ENCODE measurements around the gene FLT1.

FLT1 gene

DNA sequence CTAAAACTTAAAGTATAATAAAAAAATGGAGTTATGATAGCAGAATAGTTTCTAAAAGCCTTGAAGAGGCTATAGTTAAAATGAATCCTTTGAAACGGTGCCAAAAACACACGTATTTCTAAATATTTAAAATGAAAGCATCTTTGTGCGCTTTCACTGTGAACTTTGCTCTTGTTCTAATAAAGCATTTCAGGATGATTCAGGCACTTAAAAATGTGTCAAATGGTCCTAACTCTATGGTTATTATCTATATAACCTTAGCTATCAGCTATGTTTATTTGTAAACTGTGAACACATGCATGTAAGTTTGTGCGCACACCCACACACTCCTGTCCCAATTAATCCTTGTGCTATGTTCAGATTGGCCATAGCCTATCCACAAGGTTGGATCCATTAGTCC is 124.5 kb downstream of the FLT1 start:
- no peaks in the 10 kb centered on the region for H3K4me1 ChIP-seq (ENCODE audit: control insufficient read depth in 5 of 5, insufficient read depth in 5 of 5, low read length in 5 of 5)
- no peak overlapping the region for H3K27ac ChIP-seq (ENCODE audit: low read depth, low read length)
- H3K4me3 ChIP-seq (ENCODE audit: low read depth in 1 of 5, low read length in 5 of 5), result no peak overlapping the region
- H3K9me3 ChIP-seq (ENCODE audit: control insufficient read depth in 5 of 5, low read length in 5 of 5), result no peaks in the 10 kb centered on the region
- peaks cover 0 to 2% (median 0%) of the 10 kb centered on the region in 5 donors for H3K36me3 ChIP-seq (ENCODE audit: control insufficient read depth in 5 of 5, insufficient read depth in 5 of 5, low read length in 5 of 5)
- no peaks in the 10 kb centered on the region for H3K27me3 ChIP-seq (ENCODE audit: control insufficient read depth in 5 of 5, insufficient read depth in 4 of 5, low read length in 5 of 5)
- H3K9ac ChIP-seq (ENCODE audit: low read length in 5 of 5), result no peak overlapping the region

- no peak overlapping the region for H3K27ac ChIP-seq (ENCODE audit: low read depth, low read length)
- H3K4me1 ChIP-seq (ENCODE audit: control insufficient read depth in 5 of 5, insufficient read depth in 5 of 5, low read length in 5 of 5), result no peaks in the 10 kb centered on the region
Measured at GRCh38 chr13:28358708-28359107, 136.2 kb downstream of the FLT1 start.

GRCh38 chr13:28357911-28358433 is 137.0 kb downstream of the FLT1 start:
- H3K27me3 ChIP-seq (ENCODE audit: control insufficient read depth in 5 of 5, insufficient read depth in 4 of 5, low read length in 5 of 5), result no peaks in the 10 kb centered on the region
- no peak overlapping the region for H3K9ac ChIP-seq (ENCODE audit: low read length in 5 of 5)
- no peaks in the 10 kb centered on the region for H3K4me1 ChIP-seq (ENCODE audit: control insufficient read depth in 5 of 5, insufficient read depth in 5 of 5, low read length in 5 of 5)
- H3K4me3 ChIP-seq (ENCODE audit: low read depth in 1 of 5, low read length in 5 of 5), result no peak overlapping the region
- H3K36me3 ChIP-seq (ENCODE audit: control insufficient read depth in 5 of 5, insufficient read depth in 5 of 5, low read length in 5 of 5), result peaks cover 0 to 3% (median 0%) of the 10 kb centered on the region in 5 donors
- H3K27ac ChIP-seq (ENCODE audit: low read depth, low read length), result no peak overlapping the region
- no peaks in the 10 kb centered on the region for H3K9me3 ChIP-seq (ENCODE audit: control insufficient read depth in 5 of 5, low read length in 5 of 5)

More at GRCh38 chr13:28358708-28359107, 136.2 kb downstream of the FLT1 start:
- no peak overlapping the region for H3K9ac ChIP-seq (ENCODE audit: low read length in 5 of 5)
- no peaks in the 10 kb centered on the region for H3K9me3 ChIP-seq (ENCODE audit: control insufficient read depth in 5 of 5, low read length in 5 of 5)
- H3K27me3 ChIP-seq (ENCODE audit: control insufficient read depth in 5 of 5, insufficient read depth in 4 of 5, low read length in 5 of 5), result no peaks in the 10 kb centered on the region
- H3K4me3 ChIP-seq (ENCODE audit: low read depth in 1 of 5, low read length in 5 of 5), result no peak overlapping the region
- H3K36me3 ChIP-seq (ENCODE audit: control insufficient read depth in 5 of 5, insufficient read depth in 5 of 5, low read length in 5 of 5), result peaks cover 0 to 3% (median 0%) of the 10 kb centered on the region in 5 donors

DNA sequence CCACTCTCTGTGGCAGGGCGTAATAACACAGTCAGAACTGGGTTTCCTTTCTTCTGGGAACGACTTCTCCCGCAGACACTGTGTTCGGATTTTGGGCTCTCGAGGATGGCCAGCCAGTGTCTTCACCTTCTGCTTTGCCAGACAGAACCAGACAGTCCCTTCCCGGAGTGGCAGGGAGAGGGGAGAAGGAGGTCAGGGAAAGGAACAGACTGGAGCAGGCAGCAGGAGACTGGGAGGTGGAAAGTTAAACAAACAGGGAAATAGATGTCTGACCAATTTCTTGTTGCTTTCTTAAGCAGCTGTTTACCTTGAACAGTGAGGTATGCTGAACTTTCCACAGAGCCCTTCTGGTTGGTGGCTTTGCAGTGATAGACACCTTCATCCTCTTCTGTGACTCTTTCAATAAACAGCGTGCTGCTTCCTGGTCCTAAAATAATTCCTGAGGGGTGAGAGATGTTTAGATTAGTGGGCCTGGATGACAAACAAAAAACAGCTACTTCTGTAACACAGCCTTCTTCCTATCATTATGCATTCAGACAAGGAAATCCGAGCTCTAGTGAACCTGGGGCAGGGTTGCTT is 137.6 kb downstream of the FLT1 start:
- H3K4me1 ChIP-seq (ENCODE audit: control insufficient read depth in 5 of 5, insufficient read depth in 5 of 5, low read length in 5 of 5), result no peaks in the 10 kb centered on the region
- no peaks in the 10 kb centered on the region for H3K27me3 ChIP-seq (ENCODE audit: control insufficient read depth in 5 of 5, insufficient read depth in 4 of 5, low read length in 5 of 5)
- H3K4me3 ChIP-seq (ENCODE audit: low read depth in 1 of 5, low read length in 5 of 5), result no peak overlapping the region
- H3K9me3 ChIP-seq (ENCODE audit: control insufficient read depth in 5 of 5, low read length in 5 of 5), result no peaks in the 10 kb centered on the region
- H3K36me3 ChIP-seq (ENCODE audit: control insufficient read depth in 5 of 5, insufficient read depth in 5 of 5, low read length in 5 of 5), result peaks cover 0 to 3% (median 0%) of the 10 kb centered on the region in 5 donors
- no peak overlapping the region for H3K9ac ChIP-seq (ENCODE audit: low read length in 5 of 5)
- H3K27ac ChIP-seq (ENCODE audit: low read depth, low read length), result no peak overlapping the region

- Histone ChIP-seq H3K9me3 (ENCODE audit: control insufficient read depth in 5 of 5, low read length in 5 of 5) (no peaks in the 10 kb centered on the region), H3K27ac (ENCODE audit: low read depth, low read length) (no peak overlapping the region), H3K9ac (ENCODE audit: low read length in 5 of 5) (no peak overlapping the region), H3K4me1 (ENCODE audit: control insufficient read depth in 5 of 5, insufficient read depth in 5 of 5, low read length in 5 of 5) (no peaks in the 10 kb centered on the region), H3K27me3 (ENCODE audit: control insufficient read depth in 5 of 5, insufficient read depth in 4 of 5, low read length in 5 of 5) (no peaks in the 10 kb centered on the region), H3K36me3 (ENCODE audit: control insufficient read depth in 5 of 5, insufficient read depth in 5 of 5, low read length in 5 of 5) (peaks cover 0 to 3% (median 0%) of the 10 kb centered on the region in 5 donors), H3K4me3 (ENCODE audit: low read depth in 1 of 5, low read length in 5 of 5) (no peak overlapping the region)
Measured at GRCh38 chr13:28356561-28357021, 138.3 kb downstream of the FLT1 start.

DNA sequence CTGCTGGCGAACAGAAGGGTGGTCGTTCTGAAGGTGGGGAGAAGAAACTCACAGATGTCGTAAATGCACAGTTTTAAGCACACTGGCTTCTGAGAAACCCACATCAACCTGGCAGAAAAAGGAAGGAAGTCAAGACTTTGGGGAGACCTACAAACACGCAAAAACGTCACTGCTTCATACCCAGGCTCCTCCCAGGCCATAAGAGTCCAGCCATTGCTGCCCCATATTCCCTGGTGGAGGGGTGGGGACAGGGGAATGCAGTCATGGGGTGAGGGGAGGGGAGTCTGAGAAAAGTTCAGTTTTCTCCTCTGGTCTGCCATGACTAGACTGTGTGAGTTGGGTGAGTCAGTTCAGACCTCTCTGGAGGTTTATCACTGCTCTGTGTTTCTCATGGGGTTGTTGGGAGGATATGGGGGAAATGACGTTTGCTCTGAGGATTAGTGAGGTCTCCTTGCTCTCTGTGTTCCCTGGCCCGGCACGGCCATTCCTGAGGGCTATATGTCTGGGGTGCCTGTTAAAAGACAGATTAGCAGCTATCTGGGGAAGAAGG is 139.0 kb downstream of the FLT1 start:
- Histone ChIP-seq H3K27me3 (ENCODE audit: control insufficient read depth in 5 of 5, insufficient read depth in 4 of 5, low read length in 5 of 5) (no peaks in the 10 kb centered on the region), H3K36me3 (ENCODE audit: control insufficient read depth in 5 of 5, insufficient read depth in 5 of 5, low read length in 5 of 5) (peaks cover 0 to 3% (median 0%) of the 10 kb centered on the region in 5 donors), H3K27ac (ENCODE audit: low read depth, low read length) (no peak overlapping the region), H3K9me3 (ENCODE audit: control insufficient read depth in 5 of 5, low read length in 5 of 5) (no peaks in the 10 kb centered on the region), H3K9ac (ENCODE audit: low read length in 5 of 5) (no peak overlapping the region), H3K4me1 (ENCODE audit: control insufficient read depth in 5 of 5, insufficient read depth in 5 of 5, low read length in 5 of 5) (no peaks in the 10 kb centered on the region), H3K4me3 (ENCODE audit: low read depth in 1 of 5, low read length in 5 of 5) (no peak overlapping the region)

DNA sequence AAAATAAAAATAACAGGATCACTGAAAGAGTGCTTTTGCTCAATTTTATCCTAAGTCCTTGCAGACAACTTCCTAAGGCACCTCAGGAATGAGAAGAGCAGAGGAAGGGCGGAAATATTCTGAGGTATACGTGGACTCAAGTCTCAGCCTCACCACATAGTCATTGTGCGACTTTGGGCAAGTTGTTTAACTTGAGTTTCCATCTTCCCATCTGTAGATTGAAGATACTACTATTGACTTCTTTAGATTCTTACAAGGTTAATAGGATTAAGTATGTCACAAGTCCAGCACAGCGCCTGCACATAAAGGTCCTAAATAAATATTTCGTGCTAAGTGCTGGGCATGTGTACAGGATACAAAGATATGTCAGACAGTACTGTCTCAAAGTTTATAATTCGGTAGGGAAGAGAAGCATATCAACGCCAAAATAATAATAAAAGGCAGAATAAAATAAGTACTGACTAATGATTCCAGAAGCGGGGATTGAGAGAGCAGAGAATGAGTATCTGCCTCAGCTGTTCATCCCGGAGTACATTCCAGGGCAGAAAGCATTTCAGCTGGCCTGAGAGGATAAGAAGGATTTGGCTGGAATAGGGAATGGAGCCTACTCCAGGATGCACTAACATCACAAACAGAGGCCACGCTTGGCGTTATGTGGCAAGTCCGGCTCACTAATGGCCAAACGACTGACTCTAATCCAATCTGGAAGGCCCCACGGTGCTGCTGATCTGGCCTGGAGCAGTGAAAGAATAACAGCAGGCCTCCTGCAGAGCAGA is 139.7 kb downstream of the FLT1 start:
- Histone ChIP-seq H3K27me3 (ENCODE audit: control insufficient read depth in 5 of 5, insufficient read depth in 4 of 5, low read length in 5 of 5) (peaks cover 0 to 3% (median 0%) of the 10 kb centered on the region in 5 donors), H3K4me3 (ENCODE audit: low read depth in 1 of 5, low read length in 5 of 5) (no peak overlapping the region), H3K9me3 (ENCODE audit: control insufficient read depth in 5 of 5, low read length in 5 of 5) (no peaks in the 10 kb centered on the region), H3K36me3 (ENCODE audit: control insufficient read depth in 5 of 5, insufficient read depth in 5 of 5, low read length in 5 of 5) (peaks cover 0 to 3% (median 0%) of the 10 kb centered on the region in 5 donors), H3K9ac (ENCODE audit: low read length in 5 of 5) (no peak overlapping the region), H3K4me1 (ENCODE audit: control insufficient read depth in 5 of 5, insufficient read depth in 5 of 5, low read length in 5 of 5) (no peaks in the 10 kb centered on the region), H3K27ac (ENCODE audit: low read depth, low read length) (no peak overlapping the region)

- Histone ChIP-seq H3K27ac (ENCODE audit: low read depth, low read length) (no peak overlapping the region), H3K4me1 (ENCODE audit: control insufficient read depth in 5 of 5, insufficient read depth in 5 of 5, low read length in 5 of 5) (no peaks in the 10 kb centered on the region), H3K4me3 (ENCODE audit: low read depth in 1 of 5, low read length in 5 of 5) (no peak overlapping the region), H3K9ac (ENCODE audit: low read length in 5 of 5) (no peak overlapping the region), H3K9me3 (ENCODE audit: control insufficient read depth in 5 of 5, low read length in 5 of 5) (no peaks in the 10 kb centered on the region), H3K27me3 (ENCODE audit: control insufficient read depth in 5 of 5, insufficient read depth in 4 of 5, low read length in 5 of 5) (peaks cover 0 to 11% (median 0%) of the 10 kb centered on the region in 5 donors), H3K36me3 (ENCODE audit: control insufficient read depth in 5 of 5, insufficient read depth in 5 of 5, low read length in 5 of 5) (peaks cover 0 to 4% (median 0%) of the 10 kb centered on the region in 5 donors)
Measured at GRCh38 chr13:28353679-28354078, 141.2 kb downstream of the FLT1 start.

- no peak overlapping the region for H3K27ac ChIP-seq (ENCODE audit: low read depth, low read length)
- no peaks in the 10 kb centered on the region for H3K4me1 ChIP-seq (ENCODE audit: control insufficient read depth in 5 of 5, insufficient read depth in 5 of 5, low read length in 5 of 5)
- H3K4me3 ChIP-seq (ENCODE audit: low read depth in 1 of 5, low read length in 5 of 5), result no peak overlapping the region
- no peak overlapping the region for H3K9ac ChIP-seq (ENCODE audit: low read length in 5 of 5)
- peaks cover 0 to 2% (median 0%) of the 10 kb centered on the region in 5 donors for H3K36me3 ChIP-seq (ENCODE audit: control insufficient read depth in 5 of 5, insufficient read depth in 5 of 5, low read length in 5 of 5)
- no peaks in the 10 kb centered on the region for H3K9me3 ChIP-seq (ENCODE audit: control insufficient read depth in 5 of 5, low read length in 5 of 5)
- H3K27me3 ChIP-seq (ENCODE audit: control insufficient read depth in 5 of 5, insufficient read depth in 4 of 5, low read length in 5 of 5), result peaks cover 0 to 11% (median 0%) of the 10 kb centered on the region in 5 donors
Measured at GRCh38 chr13:28349907-28350654, 144.8 kb downstream of the FLT1 start.
